ENCODE results near the gene OR7C1. TPM values are rescaled to one million over a fixed set of nuclear protein-coding genes. Genes with fewer than 3 reads are reported as not detected.
"Not testable (repeated sequence)": the region's sequence is repeated elsewhere in the genome, so short reads cannot be mapped to it uniquely, and the experiment has no call there.

Gene OR7C1
- total RNA-seq, 1 donor: not detected

DNA sequence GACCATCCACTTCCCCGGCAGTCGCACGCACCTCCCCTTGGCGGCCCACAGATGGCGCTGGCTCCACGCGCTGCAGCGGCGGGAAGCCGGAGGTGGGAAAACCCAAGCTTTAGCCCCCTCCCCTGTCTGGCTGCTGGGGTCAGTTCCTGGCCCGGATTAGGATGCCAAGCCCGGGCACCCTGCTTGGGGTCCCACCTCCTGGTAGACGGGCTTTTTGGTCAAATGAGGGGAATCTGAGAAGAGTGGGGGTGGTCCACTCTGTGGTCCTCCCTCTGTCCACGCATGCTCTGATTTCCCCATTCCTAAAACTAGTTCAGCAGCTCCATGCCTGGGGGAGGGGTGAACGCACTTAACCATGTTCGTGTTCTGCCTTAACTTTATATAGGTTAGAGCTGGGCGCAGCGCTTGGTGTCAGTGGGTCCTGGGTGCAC is 48.5 kb downstream of the OR7C1 start:
- Histone ChIP-seq H3K4me2 (ENCODE audit: insufficient read depth, low read length) (peak overlapping the region; percentile 36), H3K79me2 (ENCODE audit: insufficient read depth, low read length) (no peaks in the 10 kb centered on the region), H3K4me3 (ENCODE audit: insufficient read depth, low read length) (no peak overlapping the region), H3K27me3 (ENCODE audit: insufficient read depth, low read length) (no peaks in the 10 kb centered on the region), H3K4me1 (ENCODE audit: insufficient read depth, low read length) (peaks cover 10% of the 10 kb centered on the region), H2AFZ (ENCODE audit: low read length) (peak overlapping the region; percentile 72), H3K36me3 (ENCODE audit: insufficient read depth, low read length) (no peaks in the 10 kb centered on the region), H3K9me3 (ENCODE audit: low read depth, low read length) (no peaks in the 10 kb centered on the region), H4K20me1 (ENCODE audit: insufficient read depth, low read length) (no peaks in the 10 kb centered on the region), H3K27ac (ENCODE audit: low read depth, low read length) (no peak overlapping the region)
- peak; percentile 65 for TF ChIP-seq CTCF (IDR thresholded peaks at IDR 0.05; ENCODE audit: extremely low read depth, low read depth, low read length)
- DNase-seq (ENCODE audit: insufficient read length, low spot score, missing footprints): peak; percentile 74

DNA sequence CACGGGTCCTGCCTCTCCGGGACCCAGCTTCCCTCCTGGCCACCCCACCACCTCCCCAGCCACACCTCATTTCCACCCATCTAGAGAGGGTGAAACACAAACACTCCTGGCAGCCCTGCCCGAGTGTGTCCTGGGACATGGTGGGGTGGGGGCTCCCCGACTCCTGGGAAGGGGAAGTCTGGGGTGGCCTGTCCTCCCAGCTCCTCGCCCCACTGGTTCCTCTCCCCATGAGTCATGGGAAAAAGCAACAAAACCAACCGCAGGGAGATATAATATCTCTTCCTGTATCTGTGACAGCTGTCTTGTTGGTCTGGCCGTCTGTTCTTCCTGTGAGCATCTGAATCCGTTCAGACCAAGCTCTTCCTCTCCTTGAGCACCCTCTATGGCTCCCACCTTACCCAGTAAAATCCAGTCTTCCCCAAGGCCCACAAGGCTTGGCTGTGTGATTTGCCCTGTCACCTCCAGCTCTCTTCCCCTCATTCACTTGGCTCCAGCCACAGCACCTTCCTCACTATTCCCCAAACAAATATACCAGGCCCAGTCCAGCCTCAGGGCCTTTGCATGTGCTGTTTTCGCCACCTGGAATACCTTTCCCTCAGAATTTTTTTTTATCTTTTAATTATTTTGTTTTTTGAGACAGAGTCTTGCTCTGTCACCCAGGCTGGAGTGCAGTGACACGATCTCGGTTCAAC is 49.7 kb downstream of the OR7C1 start:
- Histone ChIP-seq H3K27ac (ENCODE audit: low read depth, low read length) (peak overlapping the region; percentile 54), H3K4me2 (ENCODE audit: insufficient read depth, low read length) (peak overlapping the region; percentile 57), H3K4me1 (ENCODE audit: insufficient read depth, low read length) (peaks cover 10% of the 10 kb centered on the region)
- not testable (repeated sequence) for H3K36me3 ChIP-seq (ENCODE audit: insufficient read depth, low read length); H3K4me3 ChIP-seq (ENCODE audit: insufficient read depth, low read length); H3K9me3 ChIP-seq (ENCODE audit: low read depth, low read length); H4K20me1 ChIP-seq (ENCODE audit: insufficient read depth, low read length); H3K79me2 ChIP-seq (ENCODE audit: insufficient read depth, low read length); H2AFZ ChIP-seq (ENCODE audit: low read length); H3K27me3 ChIP-seq (ENCODE audit: insufficient read depth, low read length)
- peak; percentile 81 for DNase-seq (ENCODE audit: insufficient read length, low spot score, missing footprints)

DNA sequence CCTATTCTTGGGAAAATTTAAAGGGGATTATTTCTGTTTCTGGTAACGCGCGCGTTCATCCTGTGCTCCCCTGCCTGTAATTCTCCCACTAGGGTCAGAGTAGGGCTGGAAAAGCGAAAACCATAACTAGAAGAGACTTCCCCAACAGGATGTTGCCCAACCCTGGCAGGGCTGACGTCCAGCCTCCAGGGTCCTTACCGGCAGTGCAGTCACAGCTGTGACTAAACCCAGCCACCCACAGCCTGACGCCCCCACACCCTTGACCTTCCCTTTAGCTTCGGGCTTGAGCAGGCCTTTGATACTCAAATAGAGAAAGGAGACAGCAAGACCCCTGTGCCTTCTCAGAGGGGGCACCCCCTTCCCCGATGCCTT is 50.3 kb downstream of the OR7C1 start:
- not testable (repeated sequence) for H3K4me3 ChIP-seq (ENCODE audit: insufficient read depth, low read length); H3K27me3 ChIP-seq (ENCODE audit: insufficient read depth, low read length); H2AFZ ChIP-seq (ENCODE audit: low read length); H3K36me3 ChIP-seq (ENCODE audit: insufficient read depth, low read length); H3K9me3 ChIP-seq (ENCODE audit: low read depth, low read length); H4K20me1 ChIP-seq (ENCODE audit: insufficient read depth, low read length); H3K79me2 ChIP-seq (ENCODE audit: insufficient read depth, low read length)
- Histone ChIP-seq H3K27ac (ENCODE audit: low read depth, low read length) (peak overlapping the region; percentile 54), H3K4me1 (ENCODE audit: insufficient read depth, low read length) (peaks cover 10% of the 10 kb centered on the region), H3K4me2 (ENCODE audit: insufficient read depth, low read length) (peak overlapping the region; percentile 57)
- DNase-seq (ENCODE audit: insufficient read length, low spot score, missing footprints): peak; percentile 69

DNA sequence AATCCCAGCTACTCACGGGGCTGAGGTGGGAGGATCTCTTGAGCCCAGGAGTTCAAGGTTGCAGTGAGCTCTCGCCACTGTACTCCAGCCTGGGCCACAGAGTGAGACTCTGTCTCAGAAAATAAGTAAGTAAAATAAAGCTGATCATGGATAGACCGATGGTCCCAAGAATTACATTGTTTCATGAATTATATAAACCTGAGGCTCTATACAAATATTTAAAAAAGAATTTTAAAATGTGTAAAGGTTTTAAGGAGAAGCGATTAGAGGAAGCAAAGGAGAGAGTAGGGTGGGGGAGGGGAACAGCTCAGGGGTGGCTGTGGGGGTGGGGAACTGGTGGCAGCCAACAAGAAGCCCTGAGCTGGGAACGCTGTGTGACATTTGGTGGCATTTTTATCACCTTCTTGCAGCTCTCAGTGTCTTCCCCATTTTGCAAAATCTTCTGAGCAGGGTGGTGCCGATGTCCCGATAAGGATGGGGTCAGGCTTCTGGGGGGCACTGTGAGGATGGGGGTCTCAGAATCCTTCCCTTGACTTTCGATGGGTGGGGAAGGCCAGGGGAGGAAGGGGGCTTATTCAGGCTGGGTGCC is 51.5 kb downstream of the OR7C1 start:
- not testable (repeated sequence) for H3K4me3 ChIP-seq (ENCODE audit: insufficient read depth, low read length); H4K20me1 ChIP-seq (ENCODE audit: insufficient read depth, low read length); H3K79me2 ChIP-seq (ENCODE audit: insufficient read depth, low read length); H3K36me3 ChIP-seq (ENCODE audit: insufficient read depth, low read length); H3K9me3 ChIP-seq (ENCODE audit: low read depth, low read length); H3K27me3 ChIP-seq (ENCODE audit: insufficient read depth, low read length); H3K27ac ChIP-seq (ENCODE audit: low read depth, low read length); H2AFZ ChIP-seq (ENCODE audit: low read length); DNase-seq (ENCODE audit: insufficient read length, low spot score, missing footprints); H3K4me2 ChIP-seq (ENCODE audit: insufficient read depth, low read length)
- peaks cover 10% of the 10 kb centered on the region for H3K4me1 ChIP-seq (ENCODE audit: insufficient read depth, low read length)

DNA sequence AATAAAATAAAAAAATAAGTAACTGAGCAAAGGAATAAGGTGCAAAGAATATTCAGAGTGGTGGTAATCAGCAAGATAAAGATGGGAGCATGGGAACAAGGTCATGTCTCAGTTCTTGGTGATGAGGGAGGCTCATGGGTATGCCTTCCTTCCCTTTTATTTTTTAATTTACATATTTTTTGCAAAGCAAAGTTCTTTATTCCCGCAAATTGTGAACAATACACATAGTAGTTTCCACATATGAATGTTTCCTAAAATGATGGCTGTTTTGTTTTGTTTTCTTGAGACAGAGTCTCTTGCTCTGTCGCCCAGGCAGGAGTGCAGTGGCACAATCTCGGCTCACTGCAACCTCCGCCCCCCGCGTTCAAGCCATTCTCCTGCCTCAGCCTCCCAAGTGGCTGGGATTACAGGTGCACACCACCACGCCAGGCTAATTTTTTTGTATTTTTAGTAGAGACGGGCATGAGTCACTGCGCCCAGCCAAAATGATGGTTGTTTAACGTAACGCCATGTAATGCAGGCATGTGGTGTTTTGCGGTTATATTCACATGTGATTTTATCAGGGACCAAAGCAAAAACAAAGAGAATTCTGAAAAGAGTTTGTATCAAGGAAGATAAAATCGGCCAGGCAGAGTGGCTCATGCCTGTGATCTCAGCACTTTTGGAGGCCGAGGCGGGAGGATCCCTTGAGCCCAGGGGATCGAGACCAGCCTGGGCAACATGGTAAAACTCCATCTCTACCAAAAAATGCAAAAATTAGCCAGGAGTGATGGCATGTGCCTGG is 52.2 kb downstream of the OR7C1 start:
- no peaks in the 10 kb centered on the region for H3K79me2 ChIP-seq (ENCODE audit: insufficient read depth, low read length)
- H3K36me3 ChIP-seq (ENCODE audit: insufficient read depth, low read length): no peaks in the 10 kb centered on the region
- H3K4me1 ChIP-seq (ENCODE audit: insufficient read depth, low read length): peaks cover 10% of the 10 kb centered on the region
- H4K20me1 ChIP-seq (ENCODE audit: insufficient read depth, low read length): no peaks in the 10 kb centered on the region
- TF ChIP-seq CTCF (IDR thresholded peaks at IDR 0.05; ENCODE audit: extremely low read depth, low read depth, low read length): no peak
- H3K4me3 ChIP-seq (ENCODE audit: insufficient read depth, low read length): no peak overlapping the region
- peak; percentile 19 for DNase-seq (ENCODE audit: insufficient read length, low spot score, missing footprints)
- H2AFZ ChIP-seq (ENCODE audit: low read length): no peak overlapping the region
- H3K27me3 ChIP-seq (ENCODE audit: insufficient read depth, low read length): no peaks in the 10 kb centered on the region
- H3K9me3 ChIP-seq (ENCODE audit: low read depth, low read length): no peaks in the 10 kb centered on the region
- H3K27ac ChIP-seq (ENCODE audit: low read depth, low read length): no peak overlapping the region
- no peak overlapping the region for H3K4me2 ChIP-seq (ENCODE audit: insufficient read depth, low read length)

GRCh38 chr19:14781713-14782536 is 53.1 kb downstream of the OR7C1 start:
- H4K20me1 ChIP-seq (ENCODE audit: insufficient read depth, low read length); H3K9me3 ChIP-seq (ENCODE audit: low read depth, low read length); H2AFZ ChIP-seq (ENCODE audit: low read length); H3K27ac ChIP-seq (ENCODE audit: low read depth, low read length); H3K27me3 ChIP-seq (ENCODE audit: insufficient read depth, low read length); H3K79me2 ChIP-seq (ENCODE audit: insufficient read depth, low read length); H3K36me3 ChIP-seq (ENCODE audit: insufficient read depth, low read length); H3K4me2 ChIP-seq (ENCODE audit: insufficient read depth, low read length); DNase-seq (ENCODE audit: insufficient read length, low spot score, missing footprints); H3K4me3 ChIP-seq (ENCODE audit: insufficient read depth, low read length): not testable (repeated sequence)
- H3K4me1 ChIP-seq (ENCODE audit: insufficient read depth, low read length): peaks cover 10% of the 10 kb centered on the region
